Measurements from ENCODE around the gene AMBRA1. TPM values are rescaled to one million over a fixed set of nuclear protein-coding genes. Genes with fewer than 3 reads are reported as not detected.

Gene AMBRA1
- total and polyA plus RNA-seq, 12 donors = 5.2 to 23.3 (median 16.0) TPM

DNA sequence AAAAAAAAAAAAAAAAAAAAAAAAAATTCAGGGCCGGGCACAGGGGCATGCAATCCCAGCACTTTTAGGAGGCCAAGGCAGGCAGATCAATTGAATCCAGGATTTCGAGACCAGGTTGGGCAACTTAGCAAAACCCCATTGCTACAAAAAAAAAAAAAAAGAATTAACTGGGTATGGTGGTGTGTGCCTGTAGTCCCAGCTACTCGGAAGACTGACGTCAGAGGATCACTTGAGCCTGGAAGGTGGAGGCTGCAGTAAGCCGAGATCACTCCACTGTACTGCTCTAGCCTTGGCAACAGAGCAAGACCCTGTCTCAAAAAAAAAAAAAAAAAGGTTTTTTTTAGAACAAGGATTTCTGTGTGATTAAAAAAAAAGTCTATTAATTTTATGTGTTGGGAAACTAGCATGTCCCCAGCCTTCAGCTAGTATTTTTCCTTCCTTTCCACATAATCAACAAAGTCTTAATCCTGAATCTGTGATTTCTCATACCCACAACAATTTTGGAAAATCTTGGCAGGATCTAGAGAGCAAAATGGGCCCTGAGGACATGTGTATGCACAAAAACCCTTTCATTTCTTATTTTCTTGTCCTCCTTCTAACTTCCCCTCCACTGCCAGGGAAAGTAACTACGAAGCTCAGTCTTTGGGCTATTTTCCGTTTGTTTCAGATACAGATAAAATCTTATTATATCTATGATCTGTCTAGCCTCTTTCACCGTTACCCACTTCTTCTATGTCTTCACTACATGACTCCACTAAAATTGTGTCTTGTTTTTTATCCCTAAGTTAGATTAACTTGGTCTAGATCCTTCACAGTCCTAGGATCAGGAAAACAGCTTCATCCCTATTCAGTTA is 5.7 kb upstream of the AMBRA1 start:
- Histone ChIP-seq H3K4me1 (peaks cover 0 to 24% (median 13%) of the 10 kb centered on the region in 9 donors), H3K27me3 (no peaks in the 10 kb centered on the region), H3K9me3 (no peaks in the 10 kb centered on the region), H3K36me3 (peaks cover 0 to 16% (median 0%) of the 10 kb centered on the region in 9 donors), H3K27ac (peak overlapping the region in 7 of 10 donors; percentile 13 to 65 (median 45)), H3K4me3 (no peak overlapping the region)
- WGBS, 2 donors = 75 to 85% methylated on average over 8 of the region's 8 CpGs
- DNase-seq (no peak), ATAC-seq (peak in 7 of 8 donors; percentile 51 to 74 (median 64))
- TF ChIP-seq, protein P1, sequence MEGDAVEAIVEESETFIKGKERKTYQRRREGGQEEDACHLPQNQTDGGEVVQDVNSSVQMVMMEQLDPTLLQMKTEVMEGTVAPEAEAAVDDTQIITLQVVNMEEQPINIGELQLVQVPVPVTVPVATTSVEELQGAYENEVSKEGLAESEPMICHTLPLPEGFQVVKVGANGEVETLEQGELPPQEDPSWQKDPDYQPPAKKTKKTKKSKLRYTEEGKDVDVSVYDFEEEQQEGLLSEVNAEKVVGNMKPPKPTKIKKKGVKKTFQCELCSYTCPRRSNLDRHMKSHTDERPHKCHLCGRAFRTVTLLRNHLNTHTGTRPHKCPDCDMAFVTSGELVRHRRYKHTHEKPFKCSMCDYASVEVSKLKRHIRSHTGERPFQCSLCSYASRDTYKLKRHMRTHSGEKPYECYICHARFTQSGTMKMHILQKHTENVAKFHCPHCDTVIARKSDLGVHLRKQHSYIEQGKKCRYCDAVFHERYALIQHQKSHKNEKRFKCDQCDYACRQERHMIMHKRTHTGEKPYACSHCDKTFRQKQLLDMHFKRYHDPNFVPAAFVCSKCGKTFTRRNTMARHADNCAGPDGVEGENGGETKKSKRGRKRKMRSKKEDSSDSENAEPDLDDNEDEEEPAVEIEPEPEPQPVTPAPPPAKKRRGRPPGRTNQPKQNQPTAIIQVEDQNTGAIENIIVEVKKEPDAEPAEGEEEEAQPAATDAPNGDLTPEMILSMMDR (IDR thresholded peaks at IDR 0.05) = no peak
- intact Hi-C loops (cut with DNase I) = loop anchor here in 1 of 10 donors (10.0 kb wide), 1 partner anchor 215 kb away; the partner anchor contains the start of gene MDK

DNA sequence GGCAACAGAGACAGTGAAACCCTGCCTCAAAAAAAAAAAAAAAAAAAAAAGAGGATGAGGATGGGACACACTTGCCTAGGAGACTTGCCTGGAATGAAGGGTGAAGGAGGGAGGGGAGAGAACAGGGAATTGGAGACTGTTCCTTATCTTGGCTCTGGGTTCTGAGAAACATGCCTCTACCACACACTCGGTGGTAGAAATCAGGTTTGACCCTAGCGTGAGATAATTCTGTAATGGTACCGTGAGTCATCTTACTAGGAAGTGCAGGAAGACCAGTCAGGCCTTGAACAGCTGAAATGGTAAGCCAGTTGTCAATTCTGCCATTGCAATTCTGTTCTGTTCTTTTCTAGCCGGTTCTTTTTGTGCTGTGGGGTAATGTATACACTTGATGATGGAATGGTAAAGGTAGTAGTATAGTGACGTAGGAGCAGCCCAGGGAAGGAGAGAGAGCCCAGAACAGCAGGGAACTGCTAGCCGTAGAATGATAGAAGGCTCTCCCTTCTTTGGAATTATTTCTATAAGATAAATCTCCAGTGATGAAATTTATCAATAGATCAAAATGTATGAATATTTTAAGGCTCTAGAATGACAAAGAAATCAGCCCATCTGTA is 3.9 kb upstream of the AMBRA1 start:
- WGBS, 2 donors = 73 to 76% methylated on average over 6 of the region's 6 CpGs
- intact Hi-C loops (cut with DNase I) = no loop called here
- Histone ChIP-seq H3K9me3 (no peaks in the 10 kb centered on the region), H3K36me3 (peaks cover 0 to 4% (median 0%) of the 10 kb centered on the region in 9 donors), H3K4me3 (no peak overlapping the region), H3K27ac (no peak overlapping the region), H3K27me3 (no peaks in the 10 kb centered on the region), H3K4me1 (peaks cover under 1 to 35% (median 22%) of the 10 kb centered on the region in 9 donors)
- ATAC-seq (no peak), DNase-seq (no peak)
- TF ChIP-seq, protein P1 (IDR thresholded peaks at IDR 0.05) = no peak

DNA sequence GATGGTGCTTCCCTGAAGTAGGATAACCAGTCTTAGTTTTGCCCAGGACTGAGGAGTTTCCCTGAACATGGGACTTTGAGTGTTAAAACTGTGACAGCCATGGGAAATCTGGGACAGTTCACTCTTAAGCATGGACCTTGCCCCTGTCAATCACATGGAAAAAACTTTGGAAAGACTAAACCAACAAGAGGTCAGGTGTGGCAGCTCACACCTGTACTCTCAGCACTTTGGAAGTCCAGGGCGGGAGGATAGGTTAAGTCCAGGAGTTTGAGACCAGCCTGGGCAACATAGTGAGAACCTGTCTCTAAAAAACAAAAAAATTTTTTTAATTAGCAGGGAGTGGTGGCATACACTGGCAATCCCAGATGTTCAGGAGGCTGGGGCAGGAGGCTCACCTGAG is 3.3 kb upstream of the AMBRA1 start:
- TF ChIP-seq, protein P1 (IDR thresholded peaks at IDR 0.05) = no peak
- ATAC-seq (no peak), DNase-seq (no peak)
- H3K27ac ChIP-seq = no peak overlapping the region
- no peaks in the 10 kb centered on the region for H3K9me3 ChIP-seq
- WGBS, 2 donors = 98 to 100% methylated on average over 1 of the region's 1 CpG
- no peaks in the 10 kb centered on the region for H3K27me3 ChIP-seq
- peaks cover 4 to 41% (median 28%) of the 10 kb centered on the region in 9 donors for H3K4me1 ChIP-seq
- intact Hi-C loops (cut with DNase I) = no loop called here
- no peak overlapping the region for H3K4me3 ChIP-seq
- no peaks in the 10 kb centered on the region for H3K36me3 ChIP-seq

DNA sequence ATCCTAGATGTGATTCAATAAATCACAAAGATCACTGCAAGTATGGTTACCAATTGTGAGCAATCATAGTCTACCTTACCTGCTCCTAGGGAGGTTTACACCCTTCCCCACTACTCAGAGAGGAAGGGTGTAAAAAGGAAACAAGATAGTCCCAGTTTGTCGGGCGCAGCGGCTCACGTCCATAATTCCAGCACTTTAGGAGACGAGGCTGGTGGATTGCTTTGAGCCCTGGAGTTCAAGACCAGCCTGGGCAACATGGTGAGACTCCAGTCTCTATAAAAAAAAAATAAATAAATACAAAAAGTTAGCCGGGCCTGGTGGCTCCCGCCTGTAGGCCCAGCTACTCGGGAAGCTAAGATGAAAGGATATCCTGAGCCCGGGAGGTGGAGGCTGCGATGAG is 962 bp upstream of the AMBRA1 start:
- H3K27me3 ChIP-seq = no peaks in the 10 kb centered on the region
- TF ChIP-seq, protein P1 (IDR thresholded peaks at IDR 0.05) = no peak
- ATAC-seq = no peak
- peak overlapping the region in 1 of 10 donors; percentile 92 for H3K27ac ChIP-seq
- WGBS, 2 donors = 90 to 91% methylated on average over 10 of the region's 10 CpGs
- no peak for DNase-seq
- no peaks in the 10 kb centered on the region for H3K9me3 ChIP-seq
- H3K4me1 ChIP-seq = peaks cover 6 to 43% (median 37%) of the 10 kb centered on the region in 9 donors
- H3K4me3 ChIP-seq = no peak overlapping the region
- intact Hi-C loops (cut with DNase I) = loop anchor here in 1 of 10 donors (5.0 kb wide), 1 partner anchor 42 kb away; no protein-coding TSS in a partner anchor
- H3K36me3 ChIP-seq = no peaks in the 10 kb centered on the region
